Upper lobe of left lung (tissue), 6 donors: Measurements from ENCODE around the gene PRKAG2. TPM values are rescaled to one million over a fixed set of nuclear protein-coding genes. Genes with fewer than 3 reads are reported as not detected.

ENCODE experiments used
- ATAC-seq, 2 donors: fragments of 200-7000 bp; cut with Tn5 transposase; one replicate each; pipeline ENCODE4 v1.9.1; 2022; ENCODE audit warnings: mild to moderate bottlenecking in 2 of 2, moderate library complexity in 2 of 2; ENCODE audit not compliant: low FRiP score in 2 of 2
- DNase-seq, 2 donors: peaks; one replicate each; pipeline ENCODE4 v3.0.0-alpha.2; 2019 to 2020
- H3K27ac ChIP-seq, 4 donors: fragments of 200-600 bp; sonication (generic); one replicate each; pipeline ENCODE4 v1.5.1; 2016 to 2019
- H3K27me3 ChIP-seq, 4 donors: fragments of 200-600 bp; sonication (generic); one replicate each; pipeline ENCODE4 v1.5.1; 2017 to 2019
- H3K36me3 ChIP-seq, 4 donors: fragments of 200-600 bp; sonication (generic); one replicate each; pipeline ENCODE4 v1.5.1; 2016 to 2019
- H3K4me1 ChIP-seq, 4 donors: fragments of 200-600 bp; sonication (generic); one replicate each; pipeline ENCODE4 v1.5.1; 2018 to 2019
- H3K4me3 ChIP-seq, 4 donors: fragments of 200-600 bp; sonication (generic); one replicate each; pipeline ENCODE4 v1.5.1; 2017 to 2019; ENCODE audit warnings: mild to moderate bottlenecking in 2 of 4, moderate library complexity in 1 of 4
- H3K9me3 ChIP-seq, 4 donors: fragments of 200-600 bp; sonication (generic); one replicate each; pipeline ENCODE4 v1.5.1; 2018 to 2019
- CTCF ChIP-seq, 6 experiments: fragments of 450-650 bp in 4 of 6; fragments of 200-600 bp in 2 of 6; sonication (generic) in 2 of 6; IDR thresholded peaks; one replicate each; pipeline ENCODE4 v1.5.1; 2016 to 2019; ENCODE audit warnings: antibody characterized with exemption in 6 of 6
- EP300 ChIP-seq, 4 donors: sonication (generic); formaldehyde crosslinking; IDR thresholded peaks; one replicate each; pipeline ENCODE4 v1.5.1; 2017; ENCODE audit warnings: antibody characterized with exemption in 4 of 4, control low read depth in 2 of 4
- POLR2A ChIP-seq, 4 donors: fragments of 450-650 bp; IDR thresholded peaks; one replicate each; pipeline ENCODE4 v1.5.1; 2016 to 2017; ENCODE audit warnings: antibody characterized with exemption in 4 of 4, mild to moderate bottlenecking in 2 of 4
- POLR2AphosphoS5 ChIP-seq, 2 donors: sonication (generic); formaldehyde crosslinking; IDR thresholded peaks; one replicate each; pipeline ENCODE4 v1.5.1; 2017; ENCODE audit warnings: antibody characterized with exemption in 2 of 2
- WGBS, 2 donors: methylation state at CpG; one replicate each; pipeline ENCODE4 v1.1.5; 2017 to 2018; 5-methylcytosine and 5-hydroxymethylcytosine counted together
- total RNA-seq, 6 donors: library from RNA; depleted of rRNA in 4 of 6; stranded (reverse); fragments of >200 nt in 4 of 6; gene quantifications; one replicate each; pipeline versions ENCODE4 v1.1.0 to v1.2.1, GENCODE V29; 2016 to 2021
- donor health status: DM: no; HTN: no; CAD: no; lungs with moderate emphysema.
- donor health status: DM: no; HTN: yes; CAD: no; lungs with severe emphysema.

The PRKAG2 gene
- total RNA-seq, 6 donors from 2014 or later, result 20.6 to 68.1 (median 29.6) TPM

GRCh38 chr7:151873402-151873965 is 3.4 kb downstream of the PRKAG2 start:
- ATAC-seq, result no peak
- Histone ChIP-seq H3K4me3 (no peak overlapping the region), H3K4me1 (peaks cover 27 to 65% (median 37%) of the 10 kb centered on the region in 4 donors), H3K9me3 (no peaks in the 10 kb centered on the region), H3K27ac (peak overlapping the region in 1 of 4 donors; percentile 18), H3K36me3 (no peaks in the 10 kb centered on the region), H3K27me3 (peaks cover 0 to 6% (median 1%) of the 10 kb centered on the region in 4 donors)
- TF ChIP-seq EP300 (IDR thresholded peaks at IDR 0.05) (no peak), POLR2AphosphoS5 (IDR thresholded peaks at IDR 0.05) (no peak), POLR2A (IDR thresholded peaks at IDR 0.05) (no peak), CTCF (IDR thresholded peaks at IDR 0.05) (no peak)
- DNase-seq, result no peak
- 75 to 82% methylated on average over 9 to 11 of the region's 11 CpGs for WGBS, 2 donors

- Histone ChIP-seq H3K36me3 (no peaks in the 10 kb centered on the region), H3K4me1 (peaks cover 29 to 65% (median 37%) of the 10 kb centered on the region in 4 donors), H3K4me3 (no peak overlapping the region), H3K27ac (peak overlapping the region in 1 of 4 donors; percentile 18), H3K27me3 (peaks cover 0 to 6% (median 0%) of the 10 kb centered on the region in 4 donors), H3K9me3 (no peaks in the 10 kb centered on the region)
- WGBS, 2 donors, result 90 to 91% methylated on average over 16 of the region's 16 CpGs
- no peak for DNase-seq
- TF ChIP-seq POLR2AphosphoS5 (IDR thresholded peaks at IDR 0.05) (no peak), EP300 (IDR thresholded peaks at IDR 0.05) (no peak), CTCF (IDR thresholded peaks at IDR 0.05) (no peak)
- no peak for ATAC-seq
These were observed 4.1 kb downstream of the PRKAG2 start for GRCh38 chr7:151872531-151873401.

DNA sequence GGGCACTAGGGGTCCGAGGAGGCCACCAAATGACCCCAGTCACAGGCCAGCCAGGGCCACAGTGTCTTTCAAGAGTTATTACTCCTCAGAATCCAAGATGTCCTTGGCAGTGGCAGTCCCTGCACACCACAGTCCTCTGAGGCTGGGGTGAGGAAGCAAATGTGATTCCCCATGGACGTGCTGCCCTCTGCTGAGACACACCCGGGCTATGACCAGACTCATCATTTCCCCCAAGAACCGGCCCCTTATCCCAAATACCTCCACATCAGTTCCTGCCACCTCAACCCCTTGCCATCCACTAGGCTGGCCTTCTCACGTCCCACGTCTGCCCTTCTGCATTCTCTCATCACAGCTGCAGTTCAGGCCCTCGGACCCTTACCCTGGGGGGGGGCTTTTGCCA is 5.0 kb downstream of the PRKAG2 start:
- no peaks in the 10 kb centered on the region for H3K27me3 ChIP-seq
- TF ChIP-seq POLR2AphosphoS5 (IDR thresholded peaks at IDR 0.05) (no peak), CTCF (IDR thresholded peaks at IDR 0.05) (no peak), POLR2A (IDR thresholded peaks at IDR 0.05) (no peak), EP300 (IDR thresholded peaks at IDR 0.05) (no peak)
- H3K27ac ChIP-seq, result no peak overlapping the region
- no peaks in the 10 kb centered on the region for H3K36me3 ChIP-seq
- H3K4me3 ChIP-seq, result no peak overlapping the region
- peaks cover 26 to 60% (median 33%) of the 10 kb centered on the region in 4 donors for H3K4me1 ChIP-seq
- DNase-seq, result no peak
- ATAC-seq, result no peak
- WGBS, 2 donors, result 75 to 82% methylated on average over 6 to 7 of the region's 7 CpGs
- H3K9me3 ChIP-seq, result no peaks in the 10 kb centered on the region

DNA sequence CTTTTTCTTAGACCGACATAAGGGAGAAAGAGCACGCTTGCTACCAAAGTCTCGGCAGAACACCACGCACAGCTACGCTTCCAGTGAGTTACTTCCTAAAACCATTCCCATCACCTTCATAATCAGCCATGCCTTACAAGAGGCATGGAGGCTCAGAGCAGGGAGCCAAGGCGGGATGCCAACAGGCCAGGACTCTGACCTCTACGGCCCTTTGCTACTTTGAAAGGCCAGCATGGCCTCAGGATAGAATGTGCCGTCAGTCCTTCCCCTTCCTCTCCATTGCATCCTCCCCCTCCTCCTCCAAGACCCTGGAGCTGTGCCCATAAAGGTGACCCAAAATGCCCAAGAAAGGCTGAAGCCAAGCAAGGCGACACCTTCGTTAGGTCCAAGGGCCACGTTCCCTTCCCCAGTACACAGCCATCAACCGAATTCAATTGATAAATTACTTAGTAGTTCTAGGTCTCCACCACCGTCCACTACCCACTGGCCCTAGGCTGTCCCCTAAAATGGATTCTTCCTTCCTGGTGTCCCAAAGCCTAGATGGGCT is 5.7 kb downstream of the PRKAG2 start:
- H3K4me3 ChIP-seq, result no peak overlapping the region
- H3K9me3 ChIP-seq, result no peaks in the 10 kb centered on the region
- no peak for DNase-seq
- H3K27me3 ChIP-seq, result no peaks in the 10 kb centered on the region
- no peak for ATAC-seq
- TF ChIP-seq POLR2AphosphoS5 (IDR thresholded peaks at IDR 0.05), result no peak
- TF ChIP-seq EP300 (IDR thresholded peaks at IDR 0.05), result no peak
- H3K4me1 ChIP-seq, result peaks cover 26 to 56% (median 33%) of the 10 kb centered on the region in 4 donors
- no peak overlapping the region for H3K27ac ChIP-seq
- 93 to 95% methylated on average over 13 of the region's 13 CpGs for WGBS, 2 donors
- no peaks in the 10 kb centered on the region for H3K36me3 ChIP-seq
